CD14-positive monocyte (primary cell): Measurements from ENCODE around the gene HDAC7. TPM values are rescaled to one million over a fixed set of nuclear protein-coding genes. Genes with fewer than 3 reads are reported as not detected.

Source experiments
- DNase-seq, 3 donors: peaks; one replicate each; pipeline ENCODE4 v3.0.0-alpha.2; 2011 to 2022
- H2AFZ ChIP-seq: 2 replicates; pipeline ENCODE4 v1.6.0; 2012; ENCODE audit warnings: mild to moderate bottlenecking, low read depth, low read length, inconsistent platforms; ENCODE audit not compliant: insufficient read depth, poor library complexity, severe bottlenecking
- H3K27ac ChIP-seq, 2 donors: 1 replicate in 1 of 2; 2 replicates in 1 of 2; pipeline ENCODE4 v1.5.1; 2012 to 2013; ENCODE audit warnings: low read length in 2 of 2, control low read depth in 1 of 2, inconsistent platforms in 1 of 2, low read depth in 1 of 2, mild to moderate bottlenecking in 1 of 2
- H3K27me3 ChIP-seq, 2 donors: one replicate each; pipeline versions ENCODE4 v1.6.0 to v1.6.1; 2011 to 2013; ENCODE audit warnings: low read length in 2 of 2; ENCODE audit not compliant: control insufficient read depth in 2 of 2, insufficient read depth in 2 of 2
- H3K36me3 ChIP-seq, 2 donors: replicated peaks in 1 of 2; 1 replicate in 1 of 2; 2 replicates in 1 of 2; pipeline versions ENCODE4 v1.5.1 to v1.6.1; 2012 to 2013; ENCODE audit warnings: low read length in 2 of 2, control low read depth in 1 of 2, inconsistent platforms in 1 of 2, mild to moderate bottlenecking in 1 of 2; ENCODE audit not compliant: insufficient read depth in 2 of 2, control insufficient read depth in 1 of 2
- H3K4me1 ChIP-seq, 2 donors: 1 replicate in 1 of 2; 2 replicates in 1 of 2; pipeline versions ENCODE4 v1.5.1 to v1.6.1; 2012 to 2013; ENCODE audit warnings: low read length in 2 of 2, control low read depth in 1 of 2, inconsistent platforms in 1 of 2, mild to moderate bottlenecking in 1 of 2, moderate library complexity in 1 of 2; ENCODE audit not compliant: insufficient read depth in 2 of 2, control insufficient read depth in 1 of 2
- H3K4me2 ChIP-seq: replicated peaks from 2 replicates; pipeline ENCODE3; 2012; ENCODE audit warnings: low read length, moderate library complexity, mild to moderate bottlenecking; ENCODE audit not compliant: poor library complexity, severe bottlenecking; ENCODE audit errors: extremely low read depth
- H3K4me3 ChIP-seq, 3 experiments: fragments of 200-600 bp in 1 of 3; sonication (generic) in 1 of 3; replicated peaks in 1 of 3; 1 replicate in 2 of 3; 2 replicates in 1 of 3; pipeline ENCODE4 v1.5.1; 2011 to 2013; ENCODE audit warnings: low read length in 3 of 3, mild to moderate bottlenecking in 3 of 3, control low read depth in 2 of 3, low read depth in 2 of 3, inconsistent platforms in 1 of 3, moderate library complexity in 1 of 3
- H3K79me2 ChIP-seq: 2 replicates; pipeline ENCODE4 v1.6.0; 2012; ENCODE audit warnings: mild to moderate bottlenecking, control low read depth, inconsistent platforms, low read length, moderate library complexity; ENCODE audit not compliant: insufficient read depth
- H3K9ac ChIP-seq: 2 replicates; pipeline ENCODE4 v1.6.0; 2017; ENCODE audit warnings: low read length, mild to moderate bottlenecking; ENCODE audit not compliant: insufficient read depth, poor library complexity, severe bottlenecking
- H3K9me3 ChIP-seq, 2 donors: replicated peaks in 1 of 2; 1 replicate in 1 of 2; 2 replicates in 1 of 2; pipeline versions ENCODE4 v1.5.1 to v1.6.1; 2012 to 2013; ENCODE audit warnings: low read length in 2 of 2, control low read depth in 1 of 2; ENCODE audit not compliant: control insufficient read depth in 1 of 2, insufficient read depth in 1 of 2
- H4K20me1 ChIP-seq: 2 replicates; pipeline ENCODE4 v1.6.0; 2012; ENCODE audit warnings: mild to moderate bottlenecking, low read length, control low read depth, moderate library complexity; ENCODE audit not compliant: insufficient read depth
- H3K27ac Mint-ChIP-seq, 7 donors: one replicate each; pipeline ENCODE4 v1.8.0; 2020; ENCODE audit warnings: mild to moderate bottlenecking in 7 of 7, mixed read lengths in 7 of 7, moderate library complexity in 6 of 7, inconsistent platforms in 2 of 7
- H3K27me3 Mint-ChIP-seq, 3 donors: one replicate each; pipeline ENCODE4 v1.8.0; 2021 to 2022; ENCODE audit warnings: low read depth in 3 of 3, mild to moderate bottlenecking in 3 of 3, mixed read lengths in 3 of 3, moderate library complexity in 3 of 3, inconsistent platforms in 1 of 3
- H3K36me3 Mint-ChIP-seq, 2 donors: one replicate each; pipeline ENCODE4 v1.8.0; 2020; ENCODE audit warnings: mixed read lengths in 2 of 2, inconsistent platforms in 1 of 2, mild to moderate bottlenecking in 1 of 2
- H3K4me1 Mint-ChIP-seq: one replicate; pipeline ENCODE4 v1.8.0; 2020; ENCODE audit warnings: mild to moderate bottlenecking, mixed read lengths
- H3K4me3 Mint-ChIP-seq, 2 donors: one replicate each; pipeline ENCODE4 v1.8.0; 2020; ENCODE audit warnings: mild to moderate bottlenecking in 2 of 2, mixed read lengths in 2 of 2, moderate library complexity in 1 of 2
- H3K9me3 Mint-ChIP-seq, 7 donors: one replicate each; pipeline ENCODE4 v1.8.0; 2020 to 2022; ENCODE audit warnings: mixed read lengths in 7 of 7, mild to moderate bottlenecking in 6 of 7, moderate library complexity in 6 of 7, inconsistent platforms in 2 of 7
- WGBS: methylation state at CpG from one replicate; pipeline ENCODE4 v1.1.5; 2013; ENCODE audit warnings: missing lambda C conversion rate; ENCODE audit not compliant: insufficient coverage; 5-methylcytosine and 5-hydroxymethylcytosine counted together
- intact Hi-C, 2 donors: fragments of 100-400 bp; cut with micrococcal nuclease; formaldehyde crosslinking; loops; one replicate each; pipeline versions ENCODE4 v1.15.0 to v1.15.1; 2023
- polyA plus RNA-seq, 3 donors: library from polyadenylated mRNA; depleted of rRNA in 1 of 3; unstranded in 2 of 3; stranded (reverse) in 1 of 3; fragments of 300-500 nt in 2 of 3; fragments of >200 nt in 1 of 3; fragmentation: Illumina TruSeq in 2 of 3; gene quantifications; 1 replicate in 2 of 3; 2 replicates in 1 of 3; pipeline ENCODE4 v1.2.3, GENCODE V29; 2012 to 2021
- TF ChIP-seq, protein P1 (sequence below): fragments of 200-600 bp; IDR thresholded peaks from one replicate; pipeline ENCODE4 v1.8.0; 2022; ENCODE audit warnings: antibody characterized with exemption, mild to moderate bottlenecking

Gene HDAC7
- polyA plus RNA-seq, 3 donors = 5.9 to 79.2 (median 8.4) TPM

GRCh38 chr12:47746073-47746472 lies 73.6 kb downstream of the HDAC7 start:
- 96% methylated on average over 4 of the region's 5 CpGs for WGBS
- intact Hi-C loops = no loop called here
- H3K36me3 ChIP-seq = no peaks in the 10 kb centered on the region
- Mint-ChIP-seq H3K4me3 (no peak overlapping the region), H3K36me3 (no peaks in the 10 kb centered on the region), H3K27me3 (peaks cover 14 to 30% (median 18%) of the 10 kb centered on the region in 3 donors), H3K9me3 (peaks cover 0 to 1% (median 0%) of the 10 kb centered on the region in 7 donors), H3K27ac (no peak overlapping the region), H3K4me1 (peaks cover 34% of the 10 kb centered on the region)
- no peak for DNase-seq
- no peak overlapping the region for H3K27ac ChIP-seq
- no peak overlapping the region for H3K4me2 ChIP-seq
- H3K27me3 ChIP-seq = no peaks in the 10 kb centered on the region
- H3K9ac ChIP-seq = no peak overlapping the region
- H3K9me3 ChIP-seq = no peaks in the 10 kb centered on the region
- H2AFZ ChIP-seq = no peak overlapping the region
- TF ChIP-seq, protein P1, sequence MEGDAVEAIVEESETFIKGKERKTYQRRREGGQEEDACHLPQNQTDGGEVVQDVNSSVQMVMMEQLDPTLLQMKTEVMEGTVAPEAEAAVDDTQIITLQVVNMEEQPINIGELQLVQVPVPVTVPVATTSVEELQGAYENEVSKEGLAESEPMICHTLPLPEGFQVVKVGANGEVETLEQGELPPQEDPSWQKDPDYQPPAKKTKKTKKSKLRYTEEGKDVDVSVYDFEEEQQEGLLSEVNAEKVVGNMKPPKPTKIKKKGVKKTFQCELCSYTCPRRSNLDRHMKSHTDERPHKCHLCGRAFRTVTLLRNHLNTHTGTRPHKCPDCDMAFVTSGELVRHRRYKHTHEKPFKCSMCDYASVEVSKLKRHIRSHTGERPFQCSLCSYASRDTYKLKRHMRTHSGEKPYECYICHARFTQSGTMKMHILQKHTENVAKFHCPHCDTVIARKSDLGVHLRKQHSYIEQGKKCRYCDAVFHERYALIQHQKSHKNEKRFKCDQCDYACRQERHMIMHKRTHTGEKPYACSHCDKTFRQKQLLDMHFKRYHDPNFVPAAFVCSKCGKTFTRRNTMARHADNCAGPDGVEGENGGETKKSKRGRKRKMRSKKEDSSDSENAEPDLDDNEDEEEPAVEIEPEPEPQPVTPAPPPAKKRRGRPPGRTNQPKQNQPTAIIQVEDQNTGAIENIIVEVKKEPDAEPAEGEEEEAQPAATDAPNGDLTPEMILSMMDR = no peak
- no peaks in the 10 kb centered on the region for H3K79me2 ChIP-seq
- H4K20me1 ChIP-seq = no peaks in the 10 kb centered on the region
- peaks cover 17 to 21% of the 10 kb centered on the region in 2 donors for H3K4me1 ChIP-seq
- no peak overlapping the region for H3K4me3 ChIP-seq

DNA sequence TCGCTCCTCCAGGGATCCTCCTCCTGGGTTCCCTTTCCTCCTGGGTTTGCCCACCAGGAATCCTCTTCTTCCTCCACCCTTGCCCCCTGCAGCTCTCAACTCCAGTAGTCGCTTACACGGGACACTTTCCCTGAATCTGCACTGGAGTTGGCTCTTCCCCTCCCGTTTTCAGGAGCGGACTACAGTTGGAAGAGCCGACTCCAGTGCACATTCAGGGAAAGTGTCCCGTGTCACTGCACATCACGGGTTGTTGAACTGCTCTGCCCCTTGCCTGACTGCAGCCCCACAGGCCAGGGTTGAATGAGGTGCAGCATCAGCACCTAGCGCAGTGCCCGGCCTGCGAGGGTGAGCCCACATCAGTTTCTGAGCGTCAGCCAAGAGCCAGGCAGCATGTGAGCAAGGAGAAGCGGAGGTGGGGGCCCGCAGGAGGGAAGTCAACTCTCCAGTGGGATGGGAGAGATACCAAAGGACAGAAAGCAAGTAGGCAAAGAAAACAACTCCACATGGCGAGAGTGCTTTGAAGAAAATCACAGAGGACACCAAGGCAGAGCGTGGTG lies 74.1 kb downstream of the HDAC7 start:
- H3K4me1 ChIP-seq = peaks cover 20 to 21% of the 10 kb centered on the region in 2 donors
- H3K27me3 ChIP-seq = no peaks in the 10 kb centered on the region
- no peak overlapping the region for H3K9ac ChIP-seq
- H2AFZ ChIP-seq = no peak overlapping the region
- no peaks in the 10 kb centered on the region for H3K36me3 Mint-ChIP-seq
- H3K4me2 ChIP-seq = no peak overlapping the region
- intact Hi-C loops = no loop called here
- no peaks in the 10 kb centered on the region for H4K20me1 ChIP-seq
- H3K4me3 ChIP-seq = no peak overlapping the region
- DNase-seq = no peak
- H3K9me3 Mint-ChIP-seq = peaks cover 0 to 1% (median 0%) of the 10 kb centered on the region in 7 donors
- TF ChIP-seq, protein P1 = no peak
- H3K36me3 ChIP-seq = no peaks in the 10 kb centered on the region
- H3K27me3 Mint-ChIP-seq = peaks cover 14 to 30% (median 18%) of the 10 kb centered on the region in 3 donors
- H3K27ac Mint-ChIP-seq = peak overlapping the region in 1 of 7 donors; percentile 18
- no peak overlapping the region for H3K27ac ChIP-seq
- H3K79me2 ChIP-seq = no peaks in the 10 kb centered on the region
- peaks cover 35% of the 10 kb centered on the region for H3K4me1 Mint-ChIP-seq
- no peaks in the 10 kb centered on the region for H3K9me3 ChIP-seq
- H3K4me3 Mint-ChIP-seq = no peak overlapping the region
- 95% methylated on average over 14 of the region's 16 CpGs for WGBS
